HG02870 (cell line): ENCODE measurements around the gene MRAP.

Experiments used
- ATAC-seq: cut with Tn5 transposase; IDR thresholded peaks from one replicate; pipeline ENCODE4 v1.9.1; 2021; ENCODE audit warnings: mild to moderate bottlenecking, moderate library complexity; ENCODE audit not compliant: unreplicated experiment

MRAP gene

GRCh38 chr21:32321480-32321879 is 22.8 kb downstream of the MRAP start:
- ATAC-seq = no peak

GRCh38 chr21:32322103-32322502 is 23.4 kb downstream of the MRAP start:
- ATAC-seq = no peak

- ATAC-seq = no peak
Measured at GRCh38 chr21:32322676-32323075, 24.0 kb downstream of the MRAP start.

- ATAC-seq = no peak
Measured at GRCh38 chr21:32325706-32326105, 27.1 kb downstream of the MRAP start.

- ATAC-seq = no peak
Measured at GRCh38 chr21:32328595-32328994, 29.9 kb downstream of the MRAP start.

GRCh38 chr21:32329331-32329730 is 30.7 kb downstream of the MRAP start:
- ATAC-seq = no peak

GRCh38 chr21:32329776-32330175 is 31.1 kb downstream of the MRAP start:
- no peak for ATAC-seq

- ATAC-seq = no peak
Measured at GRCh38 chr21:32330784-32331311, 32.2 kb downstream of the MRAP start.

- no peak for ATAC-seq
Measured at GRCh38 chr21:32331444-32332305, 33.0 kb downstream of the MRAP start.

GRCh38 chr21:32332463-32332951 is 33.9 kb downstream of the MRAP start:
- ATAC-seq = no peak

- ATAC-seq = no peak
Measured at GRCh38 chr21:32333953-32334673, 35.5 kb downstream of the MRAP start.

GRCh38 chr21:32334980-32335531 is 36.4 kb downstream of the MRAP start:
- no peak for ATAC-seq

- ATAC-seq = no peak
Measured at GRCh38 chr21:32335601-32336575, 37.2 kb downstream of the MRAP start.

GRCh38 chr21:32336711-32337110 is 38.1 kb downstream of the MRAP start:
- ATAC-seq = no peak

GRCh38 chr21:32337206-32337605 is 38.6 kb downstream of the MRAP start:
- ATAC-seq = no peak

- ATAC-seq = no peak
Measured at GRCh38 chr21:32338209-32338921, 39.7 kb downstream of the MRAP start.

- ATAC-seq = no peak
Measured at GRCh38 chr21:32340863-32341848, 42.5 kb downstream of the MRAP start.

GRCh38 chr21:32346951-32347350 is 48.3 kb downstream of the MRAP start:
- no peak for ATAC-seq
